Suppressor macrophage treated with lipopolysaccharide for 1 hour (primary cell): Measurements from ENCODE around the gene FERD3L.
A peak's percentile ranks its signal among the peaks of the same experiment; 100 is the strongest.
"Not testable (repeated sequence)": the region's sequence is repeated elsewhere in the genome, so short reads cannot be mapped to it uniquely, and the experiment has no call there.

Experiments
- DNase-seq, 3 donors: peaks; one replicate each; pipeline ENCODE4 v3.0.0-alpha.2; 2020 to 2022

FERD3L gene, protein sequence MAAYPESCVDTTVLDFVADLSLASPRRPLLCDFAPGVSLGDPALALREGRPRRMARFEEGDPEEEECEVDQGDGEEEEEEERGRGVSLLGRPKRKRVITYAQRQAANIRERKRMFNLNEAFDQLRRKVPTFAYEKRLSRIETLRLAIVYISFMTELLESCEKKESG

DNA sequence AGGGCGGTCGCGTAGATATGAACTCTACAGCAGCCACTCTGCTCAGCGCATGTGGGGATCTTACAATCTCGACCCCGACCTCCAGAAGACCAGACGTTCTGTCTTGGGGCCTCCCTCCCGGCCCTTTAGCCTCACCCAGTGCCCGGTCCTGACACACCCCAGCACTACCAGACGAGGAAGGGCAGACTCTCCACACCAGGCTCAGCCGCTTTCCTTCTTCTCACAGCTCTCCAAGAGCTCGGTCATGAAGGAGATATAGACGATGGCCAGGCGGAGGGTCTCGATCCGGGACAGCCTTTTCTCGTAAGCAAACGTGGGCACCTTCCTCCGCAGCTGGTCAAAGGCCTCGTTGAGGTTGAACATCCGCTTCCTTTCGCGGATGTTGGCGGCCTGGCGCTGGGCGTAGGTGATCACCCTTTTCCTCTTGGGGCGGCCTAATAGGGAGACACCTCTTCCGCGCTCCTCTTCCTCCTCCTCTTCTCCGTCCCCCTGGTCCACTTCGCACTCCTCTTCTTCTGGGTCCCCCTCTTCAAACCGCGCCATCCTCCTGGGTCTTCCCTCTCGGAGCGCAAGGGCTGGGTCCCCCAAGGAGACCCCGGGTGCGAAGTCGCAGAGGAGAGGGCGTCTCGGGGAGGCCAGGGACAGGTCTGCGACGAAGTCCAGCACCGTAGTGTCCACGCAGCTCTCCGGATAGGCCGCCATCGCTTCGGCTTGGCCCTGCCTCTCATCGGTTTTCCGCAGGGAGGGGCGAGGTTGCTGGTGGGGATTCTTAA is at the start of gene FERD3L:
TSS of gene FERD3L (minus strand) at position 761 of the 773 bp plus-strand sequence. CDS start at position 702, 59 bp downstream.
- no peak for DNase-seq

DNA sequence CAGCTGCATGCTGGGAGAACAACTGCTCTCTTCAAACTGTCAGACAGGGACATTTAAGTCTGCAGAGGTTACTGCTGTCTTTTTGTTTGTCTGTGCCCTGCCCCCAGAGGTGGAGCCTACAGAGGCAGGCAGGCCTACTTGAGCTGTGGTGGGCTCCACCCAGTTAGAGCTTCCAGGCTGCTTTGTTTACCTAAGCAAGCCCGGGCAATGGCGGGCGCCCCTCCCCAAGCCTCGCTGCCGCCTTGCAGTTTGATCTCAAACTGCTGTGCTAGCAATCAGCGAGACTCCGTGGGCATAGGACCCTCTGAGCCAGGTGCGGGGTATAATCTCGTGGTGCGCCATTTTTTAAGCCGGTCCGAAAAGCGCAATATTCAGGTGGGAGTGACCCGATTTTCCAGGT is 49.2 kb upstream of the FERD3L start:
- DNase-seq = not testable (repeated sequence)

DNA sequence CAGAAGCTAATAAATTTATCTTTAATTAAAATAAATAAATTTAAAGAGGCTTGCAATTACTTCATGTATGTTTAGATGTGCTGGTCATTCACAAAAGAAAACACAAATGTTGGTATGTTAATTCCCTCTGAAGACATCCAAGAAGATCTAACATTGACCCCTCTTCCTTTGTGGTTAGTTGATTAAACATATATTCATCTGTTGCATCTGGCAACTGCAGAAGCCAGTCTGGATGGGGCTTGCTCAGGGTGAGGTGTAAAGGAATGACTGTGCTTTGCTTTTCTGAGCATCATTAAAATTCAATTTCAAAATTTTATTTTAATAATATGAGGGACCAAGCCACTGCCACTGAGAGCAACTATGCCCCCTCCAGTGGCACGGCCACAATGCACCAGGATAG is 36.4 kb upstream of the FERD3L start:
- DNase-seq = no peak

DNA sequence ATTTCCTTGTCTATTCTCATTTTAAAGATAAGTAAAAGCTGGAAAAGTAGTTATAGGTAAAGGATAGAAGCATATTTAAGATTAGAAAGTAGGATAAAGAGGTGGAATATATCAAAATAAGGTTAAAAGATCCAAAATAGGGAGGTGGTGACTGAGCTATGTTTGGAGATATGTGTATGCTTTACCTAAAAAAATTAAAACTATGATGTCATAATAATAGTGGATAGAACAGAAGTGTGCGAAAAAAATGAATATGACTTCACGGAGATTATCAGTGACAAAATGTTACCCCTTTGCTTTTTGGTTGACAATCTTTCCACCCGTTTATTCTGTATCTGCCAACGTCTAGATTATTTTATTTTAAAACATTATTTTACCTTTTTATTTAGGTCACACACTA is 33.4 kb upstream of the FERD3L start:
- no peak for DNase-seq

DNA sequence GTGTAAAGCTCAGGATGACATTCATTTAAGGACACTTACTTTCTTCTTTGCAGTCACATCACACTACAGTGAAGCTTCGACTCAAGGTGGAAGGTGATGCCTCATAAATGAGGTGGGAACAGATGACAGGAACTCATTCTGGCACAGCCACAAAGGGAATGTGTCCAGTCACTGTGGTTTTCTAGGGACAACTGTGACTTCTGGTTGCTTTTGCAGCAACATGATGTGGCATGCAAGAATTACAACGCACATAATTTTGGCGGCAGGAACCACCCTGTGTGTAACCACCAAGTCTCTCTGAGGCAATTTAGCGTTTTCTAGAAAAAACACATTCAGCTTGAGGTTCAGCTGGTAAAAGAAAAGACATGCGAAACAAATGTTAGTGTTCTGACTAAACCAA is 32.0 kb upstream of the FERD3L start:
- DNase-seq = no peak

DNA sequence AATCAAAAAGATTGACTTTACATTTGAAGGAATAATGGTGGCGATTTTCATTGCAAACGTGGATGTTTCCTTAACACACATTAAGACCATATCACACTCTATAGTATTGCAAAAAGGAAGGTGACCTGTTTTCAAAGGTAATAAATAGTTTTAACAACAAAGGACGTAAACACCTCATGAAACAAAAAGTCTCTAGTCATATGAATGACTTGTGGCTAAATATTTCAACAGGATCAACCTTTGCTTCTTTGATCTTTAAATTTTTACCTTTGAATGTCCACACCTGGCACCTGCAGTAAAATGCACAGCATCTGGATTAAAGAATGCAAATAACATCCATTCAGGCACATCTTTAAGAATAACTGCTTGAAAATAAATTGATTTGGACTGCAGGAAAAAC is 30.0 kb upstream of the FERD3L start:
- no peak for DNase-seq

DNA sequence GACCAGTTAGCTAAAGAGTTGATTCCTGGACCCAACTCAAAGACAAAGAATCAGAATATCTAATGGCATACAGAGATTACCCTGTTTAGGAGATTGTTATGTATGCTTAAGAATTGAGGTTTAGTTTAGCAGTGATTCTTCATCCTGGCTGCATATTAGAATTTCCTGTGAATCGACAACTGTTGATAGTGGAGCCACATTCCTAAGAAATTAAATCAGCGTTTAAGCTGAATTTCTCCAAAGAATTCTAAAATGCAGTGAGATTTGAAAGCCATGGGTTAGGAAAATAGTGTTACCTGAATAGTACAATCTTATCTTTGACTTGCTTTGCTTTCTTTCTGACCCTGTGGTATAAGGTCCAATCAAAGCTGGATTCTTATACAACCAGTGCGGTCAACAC is 16.4 kb upstream of the FERD3L start:
- no peak for DNase-seq

DNA sequence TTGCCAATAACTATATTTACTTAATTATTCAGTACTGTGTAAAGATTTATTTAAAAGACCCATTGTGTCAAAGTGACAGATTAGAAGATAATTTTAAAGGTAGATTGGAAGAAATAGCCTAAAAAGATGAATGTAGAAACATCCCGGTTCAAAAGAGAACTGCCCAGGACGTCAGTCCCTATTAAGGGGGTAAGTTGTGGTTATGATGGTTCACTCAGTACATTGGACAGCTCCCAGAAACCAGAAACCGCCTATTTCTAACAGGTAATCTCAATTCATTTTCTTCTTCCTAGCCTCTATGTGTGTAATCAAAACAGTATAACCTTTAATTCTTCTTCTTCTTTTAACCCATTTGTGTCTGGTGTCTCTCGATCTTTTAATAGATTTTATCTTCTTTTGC is 1.5 kb upstream of the FERD3L start:
- peak in 1 of 3 donors; percentile 5 for DNase-seq

DNA sequence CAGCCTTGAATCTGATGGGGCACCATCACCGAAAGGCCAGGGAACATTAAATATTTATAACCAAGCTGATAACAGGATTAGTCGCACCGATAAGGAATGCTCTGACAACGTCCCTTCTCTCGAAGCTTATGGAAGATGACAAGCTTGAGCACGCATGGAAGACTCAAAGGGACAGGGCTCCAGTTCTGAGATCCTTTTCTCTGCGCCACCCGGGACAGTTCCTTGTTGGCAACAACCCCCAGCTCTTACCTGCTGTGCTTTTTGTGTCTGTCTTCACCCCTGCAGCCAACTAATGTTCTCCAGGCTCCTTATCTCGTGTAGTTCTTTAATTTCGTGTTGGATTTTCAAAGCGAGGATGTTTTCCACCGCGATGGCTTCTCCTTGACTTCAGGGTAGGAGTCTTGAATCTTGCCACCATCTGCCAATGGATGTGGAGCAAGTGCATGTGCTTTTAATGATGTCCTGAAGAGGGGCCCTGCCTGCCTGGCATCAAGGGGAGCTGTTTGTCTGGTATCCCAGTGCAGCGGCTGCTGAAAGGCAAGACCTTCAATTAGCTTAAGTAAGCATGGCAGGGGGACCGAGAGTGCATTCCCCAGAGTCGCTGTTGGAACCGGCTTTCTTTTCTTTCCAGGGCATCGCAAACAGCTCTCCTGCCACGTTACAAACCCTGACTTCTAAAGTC is 354 bp upstream of the FERD3L start:
- no peak for DNase-seq

DNA sequence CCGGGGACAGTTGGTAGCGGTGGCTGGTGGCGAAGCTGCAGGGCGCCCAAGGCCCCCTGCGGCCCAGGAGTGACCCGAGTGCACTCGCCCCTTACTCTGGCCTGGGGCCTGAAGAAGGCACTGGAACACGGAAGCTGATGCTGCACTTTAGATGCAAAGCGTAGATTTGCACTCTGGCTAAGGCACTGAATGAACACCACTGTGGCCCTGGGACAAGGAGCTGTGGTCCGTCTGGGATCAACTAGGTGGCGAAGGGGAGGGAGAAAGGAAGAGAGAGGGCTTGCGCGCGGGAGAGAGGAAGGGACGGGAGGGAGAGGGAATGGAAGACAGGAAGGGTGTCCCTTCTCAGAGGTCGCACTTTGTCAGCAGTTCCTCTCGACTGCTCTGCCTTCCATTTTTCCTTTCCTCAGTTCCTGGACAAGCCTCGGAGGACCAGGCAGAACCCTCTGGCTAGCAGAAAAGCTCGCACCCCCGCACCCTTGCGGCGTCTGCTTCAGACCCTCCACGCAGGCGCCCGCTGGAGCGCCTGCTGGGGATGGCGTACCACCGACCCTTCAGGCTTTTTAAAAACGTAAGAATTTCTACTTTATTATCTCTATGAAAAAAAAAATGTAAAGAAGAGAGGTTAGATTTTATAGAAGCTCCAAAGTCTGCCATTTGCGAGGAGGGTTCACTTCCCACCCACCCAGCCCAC is 1.2 kb downstream of the FERD3L start:
- DNase-seq = no peak

DNA sequence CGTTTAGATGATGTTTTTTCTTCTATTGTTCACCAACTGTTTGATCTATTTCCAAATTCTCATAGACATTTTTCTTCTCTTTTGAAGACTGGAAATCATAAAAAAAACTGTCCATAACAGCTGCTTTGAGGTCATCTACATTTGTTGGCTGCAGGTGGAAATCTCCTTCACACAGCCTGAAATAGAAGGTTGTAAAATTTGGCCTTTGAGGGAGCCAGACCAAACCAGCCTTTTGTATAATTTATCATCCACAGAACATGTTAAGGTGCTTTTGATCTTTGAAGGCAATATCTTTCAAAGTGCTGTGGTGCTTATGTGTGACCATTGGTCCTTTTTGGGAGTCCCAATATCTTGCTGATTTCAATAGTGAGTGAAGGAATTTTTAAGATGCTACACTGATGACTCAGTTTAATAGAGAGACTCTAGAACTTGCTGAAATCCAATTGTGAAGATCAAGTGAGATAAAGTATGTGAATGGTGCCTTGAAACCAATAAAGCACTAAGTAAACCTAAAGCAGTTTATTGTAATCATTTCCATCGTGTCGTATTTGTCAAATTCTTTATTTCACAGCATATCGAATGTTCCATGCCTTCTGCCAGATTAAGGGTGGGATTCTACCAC is 5.4 kb downstream of the FERD3L start:
- DNase-seq = no peak

DNA sequence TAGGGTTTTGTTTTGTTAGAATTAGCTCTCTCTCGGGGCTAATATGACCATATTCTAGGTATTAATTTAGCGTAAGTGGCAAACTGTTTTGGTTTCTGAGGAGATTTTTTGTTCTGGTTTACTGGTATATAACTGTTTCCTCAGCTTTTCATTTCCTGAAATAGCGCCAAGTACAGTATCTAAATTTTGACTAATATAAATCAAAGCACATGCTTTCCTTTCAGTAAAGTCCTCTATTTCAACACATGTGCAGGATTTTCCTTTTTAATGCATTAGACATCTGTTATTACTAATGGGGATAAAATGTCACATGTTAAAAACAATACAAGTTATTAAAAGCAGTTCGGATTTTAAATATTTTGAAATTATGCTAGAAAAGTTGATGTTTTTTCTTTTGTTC is 11.3 kb downstream of the FERD3L start:
- no peak for DNase-seq

DNA sequence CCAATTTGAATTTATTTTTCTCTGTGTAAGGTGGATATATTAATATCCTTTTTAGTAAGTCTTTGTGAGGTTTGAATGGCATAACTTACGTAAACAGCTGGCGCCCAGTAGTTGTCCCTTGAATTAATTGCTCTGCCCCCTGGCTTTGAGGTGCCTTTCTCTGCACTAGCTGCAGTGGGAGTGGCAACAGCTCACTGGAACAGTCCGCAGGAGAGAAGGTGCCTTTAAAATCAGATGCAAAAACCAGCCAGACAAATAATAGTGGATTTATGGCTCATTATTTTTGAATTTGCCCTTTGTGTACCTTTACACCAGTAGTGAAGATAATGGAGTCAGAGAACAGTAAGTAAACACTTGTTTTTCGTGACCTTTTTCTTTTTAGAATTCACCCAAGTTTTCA is 11.8 kb downstream of the FERD3L start:
- no peak for DNase-seq

DNA sequence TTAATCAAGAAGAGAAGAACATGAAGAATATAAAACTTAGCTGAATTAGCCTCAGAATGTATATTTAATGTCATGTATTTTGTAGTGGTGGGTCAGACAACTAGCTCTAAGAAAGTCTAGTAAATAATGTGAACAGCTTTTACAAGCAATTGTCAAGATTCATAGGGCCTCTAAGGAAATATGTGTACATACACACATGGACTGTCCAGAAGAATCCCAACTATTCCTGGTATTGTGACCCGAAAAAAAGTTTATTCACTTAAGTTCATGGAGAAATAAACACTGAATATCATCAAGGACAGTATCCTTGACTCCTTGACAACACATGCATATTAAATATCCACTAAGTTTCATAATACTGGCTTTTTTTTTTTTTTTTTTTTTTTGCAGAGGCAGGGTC is 16.4 kb downstream of the FERD3L start:
- DNase-seq = no peak

DNA sequence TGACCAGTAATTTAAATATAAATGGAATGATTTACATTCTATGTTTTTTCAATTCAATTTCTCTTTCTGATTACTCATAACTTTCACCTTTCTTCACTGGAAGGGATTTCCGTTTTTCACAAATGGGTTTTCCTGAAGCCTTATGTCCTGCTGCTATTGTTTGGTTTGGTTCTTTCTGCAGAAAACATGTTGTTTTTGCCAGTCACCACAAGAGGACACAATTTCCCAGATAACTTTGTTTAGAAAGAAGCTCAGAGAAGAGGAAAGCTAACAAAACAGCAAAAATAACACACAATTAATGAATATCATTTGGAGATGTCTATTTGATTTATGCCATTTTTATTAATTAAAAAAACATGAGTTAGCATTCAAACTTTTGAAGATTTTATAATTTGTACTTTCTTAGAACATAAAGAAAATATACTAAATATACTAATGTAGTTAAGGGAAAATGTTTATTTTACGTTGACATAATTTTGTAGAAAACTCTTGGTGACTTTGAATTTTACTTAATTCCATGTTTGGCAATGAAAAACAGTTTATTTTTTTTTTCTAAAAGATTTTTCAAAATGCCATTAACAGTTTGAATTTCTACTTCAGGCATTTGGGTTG is 23.1 kb downstream of the FERD3L start:
- peak in 2 of 3 donors; percentile 54 to 68 for DNase-seq

DNA sequence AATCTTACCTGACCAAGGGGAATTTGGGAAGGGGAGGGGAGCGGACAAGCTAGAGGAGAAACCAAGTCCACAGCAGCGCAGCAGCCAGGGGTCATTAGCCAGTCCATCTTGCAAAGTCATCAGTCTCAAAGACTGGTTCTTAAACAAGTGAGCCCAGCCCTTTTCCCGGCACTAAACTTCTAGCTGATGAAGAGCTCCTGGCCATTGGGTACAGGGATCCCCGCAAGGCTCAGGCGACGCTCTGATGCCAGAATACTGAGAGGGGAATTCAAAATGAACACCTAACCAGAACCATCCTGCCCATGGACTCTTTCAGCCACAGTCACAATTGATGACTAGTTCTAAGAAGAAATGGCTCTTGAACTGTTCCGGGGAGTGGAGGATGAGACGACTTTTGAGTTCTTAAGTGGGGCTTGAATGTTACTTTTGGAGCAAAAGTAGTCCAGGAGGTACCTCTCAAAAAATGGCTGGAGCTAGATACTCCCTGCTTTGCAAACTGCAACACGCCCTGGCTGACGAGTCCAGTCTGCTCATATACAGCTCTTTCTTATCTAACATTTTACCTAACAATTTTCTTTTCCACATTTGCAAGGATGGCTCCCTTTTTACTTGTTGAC is 25.2 kb downstream of the FERD3L start:
- no peak for DNase-seq

DNA sequence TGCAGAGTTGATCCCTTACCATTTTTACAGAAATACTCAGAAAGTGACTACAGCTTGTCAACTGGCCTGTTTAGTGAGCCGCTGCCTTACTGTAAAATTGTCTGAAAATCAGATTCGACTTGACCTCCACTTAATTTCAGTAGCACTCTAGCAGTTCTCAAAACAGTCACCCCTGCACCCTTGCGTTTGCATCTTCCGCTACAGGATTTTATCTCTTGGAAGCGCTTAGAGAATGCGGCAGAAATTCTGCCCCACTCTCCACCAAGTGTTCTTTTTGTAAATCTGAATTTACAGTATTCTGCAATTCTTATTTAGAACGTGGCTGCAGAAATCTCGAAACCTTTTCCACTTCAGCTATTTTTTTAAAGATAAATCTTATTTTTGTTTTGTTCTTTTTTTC is 25.8 kb downstream of the FERD3L start:
- no peak for DNase-seq

DNA sequence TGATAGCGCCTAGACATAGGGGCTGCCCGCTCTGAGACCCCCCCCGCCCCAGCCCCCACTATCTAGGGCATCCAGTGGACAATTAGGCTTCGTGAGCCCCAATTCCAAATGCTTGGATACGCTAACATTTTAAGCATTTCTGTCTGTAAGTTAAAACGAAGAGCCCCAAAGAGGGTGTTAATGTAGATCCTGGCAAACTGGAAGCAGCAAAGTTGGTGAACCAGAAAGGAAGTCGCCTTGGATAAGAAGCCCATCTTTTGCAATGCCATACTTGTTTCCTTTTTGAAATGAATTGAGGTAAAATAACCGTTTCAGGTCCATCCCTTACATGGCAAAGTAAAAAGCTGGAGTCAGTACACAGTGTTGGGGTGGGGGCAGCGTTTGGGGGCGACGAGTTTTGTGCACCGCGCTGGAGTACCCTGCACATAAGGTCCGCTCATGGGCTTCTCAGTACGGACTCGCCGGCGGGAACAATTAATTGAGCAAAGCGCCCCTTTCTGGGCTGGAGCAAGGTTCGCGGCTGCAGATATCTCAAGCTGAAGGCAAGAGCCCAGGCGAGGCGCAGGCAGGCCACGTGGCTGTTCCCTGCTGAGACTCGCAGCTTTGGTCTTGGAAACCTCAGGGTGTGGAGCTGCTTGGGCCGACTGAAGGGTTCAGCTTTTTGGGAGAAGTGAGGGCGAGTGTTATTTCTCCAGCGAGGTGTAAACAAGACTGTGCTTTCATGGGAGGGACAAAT is 26.4 kb downstream of the FERD3L start:
- DNase-seq = no peak

DNA sequence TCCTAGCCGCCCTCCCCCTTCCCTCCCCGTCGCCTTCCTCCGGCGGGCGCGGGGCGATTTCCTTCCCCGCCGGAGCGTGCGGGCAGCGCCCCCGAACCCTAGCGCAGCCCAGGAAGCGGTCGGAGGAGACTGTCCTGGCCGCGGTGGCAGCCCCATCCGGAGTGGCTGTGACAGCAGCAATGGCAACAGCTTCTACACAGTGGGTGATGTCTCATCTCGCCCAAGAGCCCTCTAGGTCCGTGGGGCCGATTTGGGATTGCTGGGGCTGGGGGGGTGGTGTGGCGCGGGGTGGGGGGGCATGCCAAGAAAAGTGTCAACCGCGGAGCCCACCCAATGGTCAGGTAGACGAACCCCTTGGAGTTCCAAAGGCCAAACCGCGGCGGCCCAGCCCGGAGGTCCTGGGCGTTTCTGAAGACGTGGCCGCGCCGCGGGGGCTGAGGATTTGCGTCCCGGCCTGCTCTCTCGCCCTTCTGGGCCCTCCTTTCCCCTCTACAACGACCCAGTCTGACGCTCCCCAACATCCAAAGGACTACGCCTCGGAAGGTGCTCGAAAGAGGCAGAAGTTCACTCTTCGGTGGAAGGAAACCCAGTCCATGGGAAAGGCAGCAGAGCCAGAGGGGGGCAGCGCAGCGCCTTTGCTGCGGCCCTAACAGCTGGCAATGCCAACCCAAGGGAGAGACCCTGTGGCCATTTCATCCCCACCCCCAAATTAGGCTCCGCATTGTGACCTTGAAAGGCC is 27.2 kb downstream of the FERD3L start:
- DNase-seq = no peak

DNA sequence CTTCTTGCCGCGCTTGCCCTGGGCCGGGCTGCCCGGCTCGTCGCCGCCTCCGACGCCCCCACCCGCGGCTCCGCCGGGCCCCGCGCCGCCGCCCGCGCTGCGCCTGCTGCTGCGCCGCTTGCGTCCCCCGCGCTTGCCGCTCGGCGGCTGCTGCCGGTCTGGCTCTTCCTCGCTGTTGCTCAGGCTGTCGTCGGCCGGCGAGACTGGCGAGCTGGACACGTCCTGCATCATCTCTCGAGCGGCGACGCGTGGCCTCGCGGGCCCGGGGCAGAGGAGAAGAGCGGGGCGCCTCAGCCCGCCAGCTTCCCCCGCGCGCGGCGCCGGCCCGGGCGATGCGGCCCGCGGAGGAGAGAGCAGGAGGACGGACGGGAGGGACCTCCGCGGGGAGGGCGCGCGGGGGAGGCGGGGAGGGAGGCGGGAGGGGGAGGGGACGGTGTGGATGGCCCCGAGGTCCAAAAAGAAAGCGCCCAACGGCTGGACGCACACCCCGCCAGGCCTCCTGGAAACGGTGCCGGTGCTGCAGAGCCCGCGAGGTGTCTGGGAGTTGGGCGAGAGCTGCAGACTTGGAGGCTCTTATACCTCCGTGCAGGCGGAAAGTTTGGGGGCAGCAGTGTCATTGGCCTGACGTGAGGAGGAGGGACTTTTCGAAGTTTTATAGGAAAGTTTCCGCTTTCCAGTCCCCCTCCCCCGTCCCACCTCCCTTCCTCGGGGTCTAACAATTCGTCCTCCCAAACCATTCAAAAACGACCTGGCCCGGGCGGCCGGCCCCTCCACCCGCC is 27.9 kb downstream of the FERD3L start, which contains the start of gene TWIST1:
TSS of gene TWIST1 (minus strand) at position 546 of the 779 bp plus-strand sequence. CDS start at position 231, 315 bp downstream.
- DNase-seq = peak in 2 of 3 donors; percentile 37 to 57
